ENCODE results near the gene E2F6. TPM values are rescaled to one million over a fixed set of nuclear protein-coding genes. Genes with fewer than 3 reads are reported as not detected.

E2F6 gene
- total and polyA plus RNA-seq, 2 of the 13 experiments (the other 11 are each of a cell fraction or from before 2014, with no cell fraction given), result 27.3 to 36.0 TPM

DNA sequence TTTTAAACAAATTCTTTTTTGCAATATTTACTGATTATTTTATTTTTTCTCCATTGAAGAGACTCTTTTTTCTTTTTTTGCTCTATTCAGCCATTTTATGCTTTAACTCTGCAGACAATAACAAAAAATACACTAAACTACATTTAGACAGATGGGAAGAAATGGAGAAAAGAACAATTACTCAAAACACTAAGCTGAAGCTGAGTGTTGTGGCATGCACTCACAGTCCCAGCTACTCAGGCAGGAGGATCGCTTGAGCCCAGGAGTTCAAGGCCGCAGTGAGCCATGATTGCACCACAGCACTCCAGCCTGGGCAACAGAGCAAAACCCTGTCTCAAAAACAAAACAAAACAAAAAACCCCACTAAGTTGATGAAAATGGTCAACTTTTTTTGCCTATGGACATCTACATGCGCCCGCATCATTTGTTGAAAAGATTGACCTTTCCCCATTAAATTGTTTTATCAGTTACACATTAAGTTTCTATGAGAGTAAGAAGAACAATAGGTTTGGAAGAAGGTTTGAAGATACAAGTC lies 43.0 kb downstream of the E2F6 start (continued):
- TF ChIP-seq, protein P1, sequence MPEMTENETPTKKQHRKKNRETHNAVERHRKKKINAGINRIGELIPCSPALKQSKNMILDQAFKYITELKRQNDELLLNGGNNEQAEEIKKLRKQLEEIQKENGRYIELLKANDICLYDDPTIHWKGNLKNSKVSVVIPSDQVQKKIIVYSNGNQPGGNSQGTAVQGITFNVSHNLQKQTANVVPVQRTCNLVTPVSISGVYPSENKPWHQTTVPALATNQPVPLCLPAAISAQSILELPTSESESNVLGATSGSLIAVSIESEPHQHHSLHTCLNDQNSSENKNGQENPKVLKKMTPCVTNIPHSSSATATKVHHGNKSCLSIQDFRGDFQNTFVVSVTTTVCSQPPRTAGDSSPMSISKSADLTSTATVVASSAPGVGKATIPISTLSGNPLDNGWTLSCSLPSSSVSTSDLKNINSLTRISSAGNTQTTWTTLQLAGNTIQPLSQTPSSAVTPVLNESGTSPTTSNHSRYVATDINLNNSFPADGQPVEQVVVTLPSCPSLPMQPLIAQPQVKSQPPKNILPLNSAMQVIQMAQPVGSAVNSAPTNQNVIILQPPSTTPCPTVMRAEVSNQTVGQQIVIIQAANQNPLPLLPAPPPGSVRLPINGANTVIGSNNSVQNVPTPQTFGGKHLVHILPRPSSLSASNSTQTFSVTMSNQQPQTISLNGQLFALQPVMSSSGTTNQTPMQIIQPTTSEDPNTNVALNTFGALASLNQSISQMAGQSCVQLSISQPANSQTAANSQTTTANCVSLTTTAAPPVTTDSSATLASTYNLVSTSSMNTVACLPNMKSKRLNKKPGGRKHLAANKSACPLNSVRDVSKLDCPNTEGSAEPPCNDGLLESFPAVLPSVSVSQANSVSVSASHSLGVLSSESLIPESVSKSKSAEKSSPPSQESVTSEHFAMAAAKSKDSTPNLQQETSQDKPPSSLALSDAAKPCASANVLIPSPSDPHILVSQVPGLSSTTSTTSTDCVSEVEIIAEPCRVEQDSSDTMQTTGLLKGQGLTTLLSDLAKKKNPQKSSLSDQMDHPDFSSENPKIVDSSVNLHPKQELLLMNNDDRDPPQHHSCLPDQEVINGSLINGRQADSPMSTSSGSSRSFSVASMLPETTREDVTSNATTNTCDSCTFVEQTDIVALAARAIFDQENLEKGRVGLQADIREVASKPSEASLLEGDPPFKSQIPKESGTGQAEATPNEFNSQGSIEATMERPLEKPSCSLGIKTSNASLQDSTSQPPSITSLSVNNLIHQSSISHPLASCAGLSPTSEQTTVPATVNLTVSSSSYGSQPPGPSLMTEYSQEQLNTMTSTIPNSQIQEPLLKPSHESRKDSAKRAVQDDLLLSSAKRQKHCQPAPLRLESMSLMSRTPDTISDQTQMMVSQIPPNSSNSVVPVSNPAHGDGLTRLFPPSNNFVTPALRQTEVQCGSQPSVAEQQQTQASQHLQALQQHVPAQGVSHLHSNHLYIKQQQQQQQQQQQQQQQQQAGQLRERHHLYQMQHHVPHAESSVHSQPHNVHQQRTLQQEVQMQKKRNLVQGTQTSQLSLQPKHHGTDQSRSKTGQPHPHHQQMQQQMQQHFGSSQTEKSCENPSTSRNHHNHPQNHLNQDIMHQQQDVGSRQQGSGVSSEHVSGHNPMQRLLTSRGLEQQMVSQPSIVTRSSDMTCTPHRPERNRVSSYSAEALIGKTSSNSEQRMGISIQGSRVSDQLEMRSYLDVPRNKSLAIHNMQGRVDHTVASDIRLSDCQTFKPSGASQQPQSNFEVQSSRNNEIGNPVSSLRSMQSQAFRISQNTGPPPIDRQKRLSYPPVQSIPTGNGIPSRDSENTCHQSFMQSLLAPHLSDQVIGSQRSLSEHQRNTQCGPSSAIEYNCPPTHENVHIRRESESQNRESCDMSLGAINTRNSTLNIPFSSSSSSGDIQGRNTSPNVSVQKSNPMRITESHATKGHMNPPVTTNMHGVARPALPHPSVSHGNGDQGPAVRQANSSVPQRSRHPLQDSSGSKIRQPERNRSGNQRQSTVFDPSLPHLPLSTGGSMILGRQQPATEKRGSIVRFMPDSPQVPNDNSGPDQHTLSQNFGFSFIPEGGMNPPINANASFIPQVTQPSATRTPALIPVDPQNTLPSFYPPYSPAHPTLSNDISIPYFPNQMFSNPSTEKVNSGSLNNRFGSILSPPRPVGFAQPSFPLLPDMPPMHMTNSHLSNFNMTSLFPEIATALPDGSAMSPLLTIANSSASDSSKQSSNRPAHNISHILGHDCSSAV (CRISPR knock-in tag; IDR thresholded peaks at IDR 0.05; ENCODE audit: borderline replicate concordance), result no peak
- TF ChIP-seq MAFF (IDR thresholded peaks at IDR 0.05; ENCODE audit: low read depth, low read length), result no peak
- TF ChIP-seq ZNF772 (CRISPR knock-in tag; IDR thresholded peaks at IDR 0.05), result peak; percentile 62; the same call in 1 of the 2 replicates
- TF ChIP-seq RFXANK (CRISPR knock-in tag; IDR thresholded peaks at IDR 0.05), result no peak
- TF ChIP-seq SPEN (CRISPR knock-in tag; IDR thresholded peaks at IDR 0.05; ENCODE audit: low read depth), result peak; percentile 44; the same call in 1 of the 2 replicates
- peak; percentile 53; the same call in 1 of the 2 replicates for TF ChIP-seq HHEX (CRISPR knock-in tag; IDR thresholded peaks at IDR 0.05)
- TF ChIP-seq, protein P2, sequence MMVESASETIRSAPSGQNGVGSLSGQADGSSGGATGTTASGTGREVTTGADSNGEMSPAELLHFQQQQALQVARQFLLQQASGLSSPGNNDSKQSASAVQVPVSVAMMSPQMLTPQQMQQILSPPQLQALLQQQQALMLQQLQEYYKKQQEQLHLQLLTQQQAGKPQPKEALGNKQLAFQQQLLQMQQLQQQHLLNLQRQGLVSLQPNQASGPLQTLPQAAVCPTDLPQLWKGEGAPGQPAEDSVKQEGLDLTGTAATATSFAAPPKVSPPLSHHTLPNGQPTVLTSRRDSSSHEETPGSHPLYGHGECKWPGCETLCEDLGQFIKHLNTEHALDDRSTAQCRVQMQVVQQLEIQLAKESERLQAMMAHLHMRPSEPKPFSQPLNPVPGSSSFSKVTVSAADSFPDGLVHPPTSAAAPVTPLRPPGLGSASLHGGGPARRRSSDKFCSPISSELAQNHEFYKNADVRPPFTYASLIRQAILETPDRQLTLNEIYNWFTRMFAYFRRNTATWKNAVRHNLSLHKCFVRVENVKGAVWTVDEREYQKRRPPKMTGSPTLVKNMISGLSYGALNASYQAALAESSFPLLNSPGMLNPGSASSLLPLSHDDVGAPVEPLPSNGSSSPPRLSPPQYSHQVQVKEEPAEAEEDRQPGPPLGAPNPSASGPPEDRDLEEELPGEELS (CRISPR knock-in tag; IDR thresholded peaks at IDR 0.05), result peak; percentile 80
- peak; percentile 72 for TF ChIP-seq SOX5 (CRISPR knock-in tag; IDR thresholded peaks at IDR 0.05; ENCODE audit: borderline replicate concordance)
- no peak for TF ChIP-seq MYNN (CRISPR knock-in tag; IDR thresholded peaks at IDR 0.05; ENCODE audit: low read depth)
- no peak for TF ChIP-seq ETV6 (CRISPR knock-in tag; conservative IDR thresholded peaks at IDR 0.05)
- no peak for TF ChIP-seq ZNF572 (CRISPR knock-in tag; IDR thresholded peaks at IDR 0.05)
- TF ChIP-seq, protein P3, sequence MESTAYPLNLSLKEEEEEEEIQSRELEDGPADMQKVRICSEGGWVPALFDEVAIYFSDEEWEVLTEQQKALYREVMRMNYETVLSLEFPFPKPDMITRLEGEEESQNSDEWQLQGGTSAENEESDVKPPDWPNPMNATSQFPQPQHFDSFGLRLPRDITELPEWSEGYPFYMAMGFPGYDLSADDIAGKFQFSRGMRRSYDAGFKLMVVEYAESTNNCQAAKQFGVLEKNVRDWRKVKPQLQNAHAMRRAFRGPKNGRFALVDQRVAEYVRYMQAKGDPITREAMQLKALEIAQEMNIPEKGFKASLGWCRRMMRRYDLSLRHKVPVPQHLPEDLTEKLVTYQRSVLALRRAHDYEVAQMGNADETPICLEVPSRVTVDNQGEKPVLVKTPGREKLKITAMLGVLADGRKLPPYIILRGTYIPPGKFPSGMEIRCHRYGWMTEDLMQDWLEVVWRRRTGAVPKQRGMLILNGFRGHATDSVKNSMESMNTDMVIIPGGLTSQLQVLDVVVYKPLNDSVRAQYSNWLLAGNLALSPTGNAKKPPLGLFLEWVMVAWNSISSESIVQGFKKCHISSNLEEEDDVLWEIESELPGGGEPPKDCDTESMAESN (CRISPR knock-in tag; conservative IDR thresholded peaks at IDR 0.05), result 0 out of 2 replicates have a peak, but pooled peaks have one; percentile 40
- TF ChIP-seq, protein P4, sequence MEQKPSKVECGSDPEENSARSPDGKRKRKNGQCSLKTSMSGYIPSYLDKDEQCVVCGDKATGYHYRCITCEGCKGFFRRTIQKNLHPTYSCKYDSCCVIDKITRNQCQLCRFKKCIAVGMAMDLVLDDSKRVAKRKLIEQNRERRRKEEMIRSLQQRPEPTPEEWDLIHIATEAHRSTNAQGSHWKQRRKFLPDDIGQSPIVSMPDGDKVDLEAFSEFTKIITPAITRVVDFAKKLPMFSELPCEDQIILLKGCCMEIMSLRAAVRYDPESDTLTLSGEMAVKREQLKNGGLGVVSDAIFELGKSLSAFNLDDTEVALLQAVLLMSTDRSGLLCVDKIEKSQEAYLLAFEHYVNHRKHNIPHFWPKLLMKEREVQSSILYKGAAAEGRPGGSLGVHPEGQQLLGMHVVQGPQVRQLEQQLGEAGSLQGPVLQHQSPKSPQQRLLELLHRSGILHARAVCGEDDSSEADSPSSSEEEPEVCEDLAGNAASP (CRISPR knock-in tag; IDR thresholded peaks at IDR 0.05; ENCODE audit: borderline replicate concordance), result peak; percentile 67; the same call in 1 of the 2 replicates
- peak; percentile 76 for TF ChIP-seq ZNF331 (CRISPR knock-in tag; IDR thresholded peaks at IDR 0.05)
- TF ChIP-seq ISL2 (CRISPR knock-in tag; IDR thresholded peaks at IDR 0.05), result peak; percentile 74; the same call in 1 of the 2 replicates
- TF ChIP-seq ZNF17 (CRISPR knock-in tag; IDR thresholded peaks at IDR 0.05), result no peak
- TF ChIP-seq PHF8 (CRISPR knock-in tag; IDR thresholded peaks at IDR 0.05), result no peak
- TF ChIP-seq HDAC1 (CRISPR knock-in tag; IDR thresholded peaks at IDR 0.05), result peak; percentile 80

Data from HepG2 (cell line).